SK-N-SH treated with all-trans-retinoic acid at 6 μM for 48 hours (cell line): Measurements from ENCODE around the gene GDF7.

Source experiments
- ATAC-seq: fragments of 200-7000 bp; cut with Tn5 transposase; 3 replicates; pipeline ENCODE4 v1.9.1; 2020; ENCODE audit warnings: mild to moderate bottlenecking, moderate library complexity
- BACH2 ChIP-seq: fragments of 250-450 bp; sonication (Bioruptor Pico); IDR thresholded peaks from 2 replicates; pipeline ENCODE4 v1.9.0; 2021; ENCODE audit warnings: mild to moderate bottlenecking, borderline replicate concordance
- CSDC2 ChIP-seq: fragments of 250-450 bp; sonication (Bioruptor Pico); IDR thresholded peaks from 2 replicates; pipeline ENCODE4 v1.5.0; 2020; ENCODE audit warnings: mild to moderate bottlenecking, moderate library complexity
- ESRRG ChIP-seq: fragments of 250-450 bp; sonication (Bioruptor Pico); IDR thresholded peaks from 2 replicates; pipeline ENCODE4 v1.6.1; 2021; ENCODE audit warnings: mild to moderate bottlenecking
- GLIS3 ChIP-seq: fragments of 250-450 bp; sonication (Bioruptor Pico); IDR thresholded peaks from 2 replicates; pipeline ENCODE4 v1.5.0; 2020; ENCODE audit warnings: mild to moderate bottlenecking, moderate library complexity
- ISL1 ChIP-seq: fragments of 250-450 bp; sonication (Bioruptor Pico); IDR thresholded peaks from 2 replicates; pipeline ENCODE4 v2.1.2; 2022; ENCODE audit warnings: mild to moderate bottlenecking, moderate library complexity
- OSR1 ChIP-seq: fragments of 250-450 bp; sonication (Bioruptor Pico); IDR thresholded peaks from 2 replicates; pipeline ENCODE4 v1.8.0; 2022; ENCODE audit warnings: moderate library complexity, mild to moderate bottlenecking, inconsistent platforms
- PATZ1 ChIP-seq: fragments of 250-450 bp; sonication (Bioruptor Pico); IDR thresholded peaks from 2 replicates; pipeline ENCODE4 v1.8.0; 2020; ENCODE audit warnings: mild to moderate bottlenecking, moderate library complexity, borderline replicate concordance
- POU6F1 ChIP-seq: fragments of 250-450 bp; sonication (Bioruptor Pico); IDR thresholded peaks from 2 replicates; pipeline ENCODE4 v1.8.0; 2021; ENCODE audit warnings: low read depth, mild to moderate bottlenecking, moderate library complexity, borderline replicate concordance
- PPARA ChIP-seq: fragments of 250-450 bp; sonication (Bioruptor Pico); IDR thresholded peaks from 2 replicates; pipeline ENCODE4 v1.5.0; 2020; ENCODE audit warnings: mild to moderate bottlenecking, borderline replicate concordance
- RARB ChIP-seq: fragments of 250-450 bp; sonication (Bioruptor Pico); IDR thresholded peaks from 2 replicates; pipeline ENCODE4 v1.8.0; 2021; ENCODE audit warnings: mild to moderate bottlenecking, moderate library complexity
- SNAI2 ChIP-seq: fragments of 250-450 bp; sonication (Bioruptor Pico); IDR thresholded peaks from 2 replicates; pipeline ENCODE4 v1.5.0; 2020; ENCODE audit warnings: mild to moderate bottlenecking, moderate library complexity
- TCF4 ChIP-seq: fragments of 250-450 bp; sonication (Bioruptor Pico); IDR thresholded peaks from 2 replicates; pipeline ENCODE4 v1.8.0; 2021; ENCODE audit warnings: mild to moderate bottlenecking, moderate library complexity, borderline replicate concordance
- ZC3H10 ChIP-seq: fragments of 250-450 bp; sonication (Bioruptor Pico); IDR thresholded peaks from 2 replicates; pipeline ENCODE4 v1.5.1; 2021; ENCODE audit warnings: mild to moderate bottlenecking, moderate library complexity
- ZFP3 ChIP-seq: fragments of 250-450 bp; sonication (Bioruptor Pico); IDR thresholded peaks from 2 replicates; pipeline ENCODE4 v1.5.0; 2020; ENCODE audit warnings: mild to moderate bottlenecking, moderate library complexity
- ZFP30 ChIP-seq: fragments of 450-650 bp; formaldehyde crosslinking; IDR thresholded peaks from 2 replicates; pipeline ENCODE4 v1.5.0; 2022; ENCODE audit warnings: mild to moderate bottlenecking, moderate library complexity
- ZNF565 ChIP-seq: fragments of 450-650 bp; formaldehyde crosslinking; conservative IDR thresholded peaks from 2 replicates; pipeline ENCODE4 v1.5.0; 2020; ENCODE audit warnings: low read depth, mild to moderate bottlenecking, moderate library complexity
- ZNF70 ChIP-seq: fragments of 450-650 bp; formaldehyde crosslinking; IDR thresholded peaks from 2 replicates; pipeline ENCODE4 v1.5.0; 2020; ENCODE audit warnings: mild to moderate bottlenecking, moderate library complexity
- ZNF8 ChIP-seq: fragments of 450-650 bp; formaldehyde crosslinking; IDR thresholded peaks from 2 replicates; pipeline ENCODE4 v1.5.0; 2020; ENCODE audit warnings: mild to moderate bottlenecking, moderate library complexity
- TF ChIP-seq, protein P1 (sequence below): fragments of 250-450 bp; sonication (Bioruptor Pico); IDR thresholded peaks from 2 replicates; pipeline ENCODE4 v1.5.1; 2020; ENCODE audit warnings: low read depth, mild to moderate bottlenecking, moderate library complexity
- TF ChIP-seq, protein P2 (sequence below): fragments of 250-450 bp; sonication (Bioruptor Pico); IDR thresholded peaks from 2 replicates; pipeline ENCODE4 v1.5.1; 2021; ENCODE audit warnings: mild to moderate bottlenecking, moderate library complexity
- TF ChIP-seq, protein P3 (sequence below): fragments of 250-450 bp; sonication (Bioruptor Pico); IDR thresholded peaks from 2 replicates; pipeline ENCODE4 v1.5.0; 2020; ENCODE audit warnings: mild to moderate bottlenecking, moderate library complexity

Gene GDF7

GRCh38 chr2:20629181-20629580 is 37.8 kb upstream of the GDF7 start:
- TF ChIP-seq TCF4 (CRISPR knock-in tag) (no peak), ZNF70 (CRISPR knock-in tag) (no peak), PATZ1 (no peak), ZFP30 (no peak), RARB (no peak), CSDC2 (CRISPR knock-in tag) (no peak), PPARA (no peak), BACH2 (CRISPR knock-in tag) (no peak), OSR1 (no peak), GLIS3 (no peak), ZC3H10 (no peak), ZNF8 (CRISPR knock-in tag) (no peak), ZFP3 (CRISPR knock-in tag) (no peak), ZNF565 (CRISPR knock-in tag) (no peak), ISL1 (CRISPR knock-in tag) (no peak), SNAI2 (CRISPR knock-in tag) (no peak)
- TF ChIP-seq, protein P1, sequence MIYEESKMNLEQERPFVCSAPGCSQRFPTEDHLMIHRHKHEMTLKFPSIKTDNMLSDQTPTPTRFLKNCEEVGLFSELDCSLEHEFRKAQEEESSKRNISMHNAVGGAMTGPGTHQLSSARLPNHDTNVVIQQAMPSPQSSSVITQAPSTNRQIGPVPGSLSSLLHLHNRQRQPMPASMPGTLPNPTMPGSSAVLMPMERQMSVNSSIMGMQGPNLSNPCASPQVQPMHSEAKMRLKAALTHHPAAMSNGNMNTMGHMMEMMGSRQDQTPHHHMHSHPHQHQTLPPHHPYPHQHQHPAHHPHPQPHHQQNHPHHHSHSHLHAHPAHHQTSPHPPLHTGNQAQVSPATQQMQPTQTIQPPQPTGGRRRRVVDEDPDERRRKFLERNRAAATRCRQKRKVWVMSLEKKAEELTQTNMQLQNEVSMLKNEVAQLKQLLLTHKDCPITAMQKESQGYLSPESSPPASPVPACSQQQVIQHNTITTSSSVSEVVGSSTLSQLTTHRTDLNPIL (CRISPR knock-in tag): no peak
- TF ChIP-seq, protein P2, sequence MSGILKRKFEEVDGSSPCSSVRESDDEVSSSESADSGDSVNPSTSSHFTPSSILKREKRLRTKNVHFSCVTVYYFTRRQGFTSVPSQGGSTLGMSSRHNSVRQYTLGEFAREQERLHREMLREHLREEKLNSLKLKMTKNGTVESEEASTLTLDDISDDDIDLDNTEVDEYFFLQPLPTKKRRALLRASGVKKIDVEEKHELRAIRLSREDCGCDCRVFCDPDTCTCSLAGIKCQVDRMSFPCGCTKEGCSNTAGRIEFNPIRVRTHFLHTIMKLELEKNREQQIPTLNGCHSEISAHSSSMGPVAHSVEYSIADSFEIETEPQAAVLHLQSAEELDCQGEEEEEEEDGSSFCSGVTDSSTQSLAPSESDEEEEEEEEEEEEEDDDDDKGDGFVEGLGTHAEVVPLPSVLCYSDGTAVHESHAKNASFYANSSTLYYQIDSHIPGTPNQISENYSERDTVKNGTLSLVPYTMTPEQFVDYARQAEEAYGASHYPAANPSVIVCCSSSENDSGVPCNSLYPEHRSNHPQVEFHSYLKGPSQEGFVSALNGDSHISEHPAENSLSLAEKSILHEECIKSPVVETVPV (CRISPR knock-in tag): no peak
- ATAC-seq: no peak

DNA sequence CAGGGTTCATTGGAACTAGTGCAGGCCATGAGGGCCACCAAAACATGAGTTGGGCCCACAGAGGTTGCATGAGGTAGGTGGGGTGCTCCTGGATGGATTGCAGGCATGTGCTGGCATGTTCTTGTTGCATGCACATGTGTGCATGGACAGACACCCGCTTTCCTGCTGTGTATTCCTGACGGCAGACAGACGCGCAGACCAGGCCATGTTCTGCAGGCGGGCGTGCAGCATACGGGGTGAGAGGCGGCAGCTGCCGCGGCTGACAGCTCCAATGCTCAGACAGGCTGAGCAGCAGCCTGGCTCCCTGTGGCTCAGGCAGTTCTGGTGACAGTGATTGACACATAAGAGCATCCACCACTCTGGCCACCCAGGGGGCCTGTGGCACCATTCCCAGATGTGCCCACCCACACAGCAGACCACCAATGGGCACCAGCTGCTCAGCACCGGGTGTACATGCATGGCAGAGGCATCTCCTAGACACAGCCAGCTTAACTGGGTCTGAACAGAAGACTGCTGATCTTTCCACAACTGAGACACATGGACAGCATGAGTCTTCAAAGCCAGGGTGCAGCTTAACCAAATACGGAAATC is 37.3 kb upstream of the GDF7 start:
- no peak for ATAC-seq
- TF ChIP-seq POU6F1 (CRISPR knock-in tag): no peak
- TF ChIP-seq OSR1: no peak
- no peak for TF ChIP-seq ZNF70 (CRISPR knock-in tag)
- no peak for TF ChIP-seq ZNF8 (CRISPR knock-in tag)
- TF ChIP-seq ZC3H10: no peak
- TF ChIP-seq ZFP3 (CRISPR knock-in tag): no peak
- TF ChIP-seq TCF4 (CRISPR knock-in tag): no peak
- no peak for TF ChIP-seq ZNF565 (CRISPR knock-in tag)
- TF ChIP-seq ISL1 (CRISPR knock-in tag): no peak
- TF ChIP-seq SNAI2 (CRISPR knock-in tag): no peak
- no peak for TF ChIP-seq PPARA
- no peak for TF ChIP-seq BACH2 (CRISPR knock-in tag)
- TF ChIP-seq CSDC2 (CRISPR knock-in tag): no peak

- ATAC-seq: no peak
- TF ChIP-seq TCF4 (CRISPR knock-in tag) (no peak), ZNF70 (CRISPR knock-in tag) (no peak), ESRRG (CRISPR knock-in tag) (no peak)
- TF ChIP-seq, protein P1 (CRISPR knock-in tag): no peak
- TF ChIP-seq, protein P3, sequence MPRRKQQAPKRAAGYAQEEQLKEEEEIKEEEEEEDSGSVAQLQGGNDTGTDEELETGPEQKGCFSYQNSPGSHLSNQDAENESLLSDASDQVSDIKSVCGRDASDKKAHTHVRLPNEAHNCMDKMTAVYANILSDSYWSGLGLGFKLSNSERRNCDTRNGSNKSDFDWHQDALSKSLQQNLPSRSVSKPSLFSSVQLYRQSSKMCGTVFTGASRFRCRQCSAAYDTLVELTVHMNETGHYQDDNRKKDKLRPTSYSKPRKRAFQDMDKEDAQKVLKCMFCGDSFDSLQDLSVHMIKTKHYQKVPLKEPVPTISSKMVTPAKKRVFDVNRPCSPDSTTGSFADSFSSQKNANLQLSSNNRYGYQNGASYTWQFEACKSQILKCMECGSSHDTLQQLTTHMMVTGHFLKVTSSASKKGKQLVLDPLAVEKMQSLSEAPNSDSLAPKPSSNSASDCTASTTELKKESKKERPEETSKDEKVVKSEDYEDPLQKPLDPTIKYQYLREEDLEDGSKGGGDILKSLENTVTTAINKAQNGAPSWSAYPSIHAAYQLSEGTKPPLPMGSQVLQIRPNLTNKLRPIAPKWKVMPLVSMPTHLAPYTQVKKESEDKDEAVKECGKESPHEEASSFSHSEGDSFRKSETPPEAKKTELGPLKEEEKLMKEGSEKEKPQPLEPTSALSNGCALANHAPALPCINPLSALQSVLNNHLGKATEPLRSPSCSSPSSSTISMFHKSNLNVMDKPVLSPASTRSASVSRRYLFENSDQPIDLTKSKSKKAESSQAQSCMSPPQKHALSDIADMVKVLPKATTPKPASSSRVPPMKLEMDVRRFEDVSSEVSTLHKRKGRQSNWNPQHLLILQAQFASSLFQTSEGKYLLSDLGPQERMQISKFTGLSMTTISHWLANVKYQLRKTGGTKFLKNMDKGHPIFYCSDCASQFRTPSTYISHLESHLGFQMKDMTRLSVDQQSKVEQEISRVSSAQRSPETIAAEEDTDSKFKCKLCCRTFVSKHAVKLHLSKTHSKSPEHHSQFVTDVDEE: no peak
Measured at GRCh38 chr2:20630967-20631366, 36.0 kb upstream of the GDF7 start.
